ENCODE results near the gene SDF4.

SDF4 gene, protein sequence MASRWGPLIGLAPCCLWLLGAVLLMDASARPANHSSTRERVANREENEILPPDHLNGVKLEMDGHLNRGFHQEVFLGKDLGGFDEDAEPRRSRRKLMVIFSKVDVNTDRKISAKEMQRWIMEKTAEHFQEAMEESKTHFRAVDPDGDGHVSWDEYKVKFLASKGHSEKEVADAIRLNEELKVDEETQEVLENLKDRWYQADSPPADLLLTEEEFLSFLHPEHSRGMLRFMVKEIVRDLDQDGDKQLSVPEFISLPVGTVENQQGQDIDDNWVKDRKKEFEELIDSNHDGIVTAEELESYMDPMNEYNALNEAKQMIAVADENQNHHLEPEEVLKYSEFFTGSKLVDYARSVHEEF

DNA sequence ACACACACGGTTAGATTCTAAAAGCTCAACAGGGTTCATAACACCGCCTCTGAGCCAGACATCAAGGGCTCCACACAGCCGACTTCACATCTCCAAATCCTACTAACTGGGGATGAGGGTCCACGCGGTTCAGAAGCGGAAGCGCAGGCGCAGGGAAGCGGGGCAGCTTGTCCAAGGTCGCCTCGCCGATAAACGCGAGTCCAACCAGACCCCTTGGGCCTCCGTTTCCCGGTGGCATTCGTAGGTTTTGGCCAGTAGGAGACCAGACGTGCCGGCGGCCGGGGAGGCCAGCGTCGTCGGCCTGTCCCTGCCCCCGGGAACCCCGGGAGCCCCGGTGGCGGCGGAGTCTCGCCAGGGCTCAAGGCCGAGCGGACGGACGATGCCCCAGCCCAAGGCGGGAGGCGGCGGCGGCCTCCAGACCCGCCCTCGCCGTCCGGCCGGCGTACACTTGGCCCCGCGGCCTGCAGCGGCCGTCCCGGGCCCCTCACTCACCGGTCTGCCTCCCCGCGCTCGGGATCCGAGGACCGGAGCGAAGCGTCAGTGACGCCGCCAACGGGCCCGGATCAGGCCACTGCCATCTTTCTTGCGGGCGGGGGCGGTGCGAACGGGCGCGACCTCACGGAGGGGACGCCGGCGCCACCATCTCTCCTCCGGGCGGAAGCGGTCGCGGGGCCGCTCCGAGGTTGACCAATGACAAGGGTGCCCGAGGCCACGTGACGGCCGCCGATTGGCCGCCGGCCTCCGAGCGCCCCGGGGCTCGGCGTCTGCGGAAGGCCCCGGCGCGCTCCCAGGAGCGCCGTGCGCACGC is at the start of gene SDF4:
SDF4 (minus strand) TSS at position 602 of the 808 bp plus-strand sequence. CDS start 3,229 bp downstream, outside the sequence.
- peak; percentile 95 for DNase-seq (ENCODE audit: low spot score)

DNA sequence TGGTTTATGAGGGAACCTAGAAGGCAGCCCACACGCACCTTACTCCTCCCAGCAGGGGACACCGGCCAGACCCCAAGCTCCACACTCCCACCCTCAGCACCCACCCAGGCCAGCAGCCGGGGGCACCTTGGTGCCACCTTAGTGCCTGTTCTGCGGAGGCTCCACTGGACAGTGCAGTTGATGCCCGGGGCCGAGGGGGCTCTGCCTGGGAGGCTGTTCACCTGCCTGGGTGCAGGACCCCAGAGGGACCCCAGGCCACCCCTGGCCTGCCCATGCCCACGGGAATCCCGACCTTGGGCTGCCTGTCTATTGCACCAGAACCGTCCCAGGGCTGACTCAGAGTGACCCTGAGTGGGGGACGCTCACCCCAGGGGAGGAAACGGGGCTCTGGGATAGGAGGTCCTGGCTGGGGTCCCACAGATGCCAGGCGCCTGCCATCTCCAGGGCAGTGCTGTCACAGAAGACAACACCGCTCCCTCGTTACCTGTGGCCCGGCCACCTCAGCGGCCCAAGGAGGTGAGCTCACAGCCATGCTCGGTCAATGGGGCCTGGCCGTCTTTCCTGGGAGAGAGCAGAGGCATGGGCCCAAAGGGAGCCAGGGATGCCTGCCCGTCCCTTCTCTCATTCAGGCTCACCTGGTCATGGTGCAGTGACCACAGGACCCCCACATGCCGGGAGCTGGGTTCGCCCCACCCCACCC is 49.1 kb upstream of the SDF4 start:
- DNase-seq (ENCODE audit: low spot score), result no peak

DNA sequence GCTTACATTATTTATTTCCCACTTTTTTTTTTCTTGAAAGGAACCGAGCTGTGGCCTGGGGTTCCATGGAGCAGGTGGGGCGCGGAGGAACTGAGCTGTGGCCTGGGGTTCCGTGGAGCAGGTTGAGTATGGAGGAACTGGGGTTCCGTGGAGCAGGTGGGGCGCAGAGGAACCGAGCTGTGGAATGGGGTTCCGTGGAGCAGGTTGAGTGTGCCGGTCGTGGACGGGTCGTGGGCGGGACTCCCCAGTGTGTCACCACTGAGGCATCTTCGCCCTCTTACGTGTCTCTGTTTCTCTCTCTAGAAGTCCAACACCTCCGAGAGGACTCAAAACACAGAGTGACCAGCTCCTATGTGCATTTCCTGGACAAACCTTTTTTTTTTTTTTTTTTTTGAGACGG is 47.2 kb upstream of the SDF4 start:
- no peak for DNase-seq (ENCODE audit: low spot score)

DNA sequence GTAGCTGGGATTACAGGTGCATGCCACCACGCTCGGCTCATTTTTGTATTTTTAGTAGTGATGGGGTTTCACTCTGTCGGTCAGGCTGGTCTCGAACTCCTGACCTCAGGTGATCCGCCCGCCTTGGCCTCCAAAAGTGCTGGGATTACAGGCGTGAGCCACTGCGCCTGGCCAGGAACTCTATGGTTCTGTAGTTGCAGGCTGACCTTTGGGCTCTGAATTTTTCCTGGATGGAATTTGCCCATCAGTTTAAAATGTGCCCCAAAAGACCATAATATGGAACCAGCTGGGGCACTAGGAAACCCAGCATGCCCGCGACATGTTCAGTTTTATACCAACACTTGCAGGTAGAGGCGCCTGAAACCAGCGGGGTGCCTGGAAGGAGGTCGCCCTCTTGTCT is 46.8 kb upstream of the SDF4 start:
- no peak for DNase-seq (ENCODE audit: low spot score)

DNA sequence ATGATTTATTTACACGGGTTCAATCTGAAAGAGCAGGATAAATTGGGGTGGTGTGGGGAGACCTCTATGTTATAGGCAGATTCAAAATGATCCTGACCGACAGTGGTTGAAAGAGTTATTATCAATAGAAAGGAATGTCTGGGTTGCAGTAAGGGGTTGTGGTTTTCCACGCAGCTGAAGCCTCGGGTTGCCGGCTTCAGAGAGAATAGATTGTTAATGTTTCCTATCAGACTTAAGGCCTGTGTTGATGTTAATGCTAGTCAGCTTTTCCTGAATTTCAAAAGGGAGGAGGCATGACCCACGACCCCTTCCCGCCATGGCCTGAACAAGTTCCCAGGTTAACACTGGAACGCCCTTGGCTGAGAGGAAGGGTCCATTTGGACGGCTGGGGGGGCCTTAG is 44.0 kb upstream of the SDF4 start:
- DNase-seq (ENCODE audit: low spot score), result no peak

DNA sequence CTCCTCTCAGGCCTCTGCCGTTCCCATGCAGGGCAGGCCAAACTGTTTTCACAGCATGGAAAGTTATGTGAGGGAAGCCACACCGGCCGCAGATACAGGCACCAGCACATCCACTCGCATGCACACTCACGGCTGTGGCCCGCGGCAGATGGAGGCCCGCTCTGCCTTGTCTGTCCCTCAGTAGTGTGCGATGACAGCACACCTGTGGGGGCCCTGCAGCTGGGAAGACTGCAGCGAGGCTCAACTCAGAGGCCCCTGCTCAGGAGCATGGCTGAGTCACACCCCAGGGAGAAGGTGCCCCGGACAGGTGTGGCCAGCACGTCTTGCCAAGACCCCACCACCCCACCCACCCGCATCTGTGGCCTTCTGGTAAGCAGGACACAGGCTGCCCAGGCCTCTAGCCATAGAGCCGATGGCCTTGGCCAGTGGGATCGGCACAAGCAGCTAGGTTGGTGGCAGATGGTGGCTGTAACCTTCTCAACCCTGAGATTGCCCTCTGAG is 43.2 kb upstream of the SDF4 start:
- DNase-seq (ENCODE audit: low spot score), result no peak

DNA sequence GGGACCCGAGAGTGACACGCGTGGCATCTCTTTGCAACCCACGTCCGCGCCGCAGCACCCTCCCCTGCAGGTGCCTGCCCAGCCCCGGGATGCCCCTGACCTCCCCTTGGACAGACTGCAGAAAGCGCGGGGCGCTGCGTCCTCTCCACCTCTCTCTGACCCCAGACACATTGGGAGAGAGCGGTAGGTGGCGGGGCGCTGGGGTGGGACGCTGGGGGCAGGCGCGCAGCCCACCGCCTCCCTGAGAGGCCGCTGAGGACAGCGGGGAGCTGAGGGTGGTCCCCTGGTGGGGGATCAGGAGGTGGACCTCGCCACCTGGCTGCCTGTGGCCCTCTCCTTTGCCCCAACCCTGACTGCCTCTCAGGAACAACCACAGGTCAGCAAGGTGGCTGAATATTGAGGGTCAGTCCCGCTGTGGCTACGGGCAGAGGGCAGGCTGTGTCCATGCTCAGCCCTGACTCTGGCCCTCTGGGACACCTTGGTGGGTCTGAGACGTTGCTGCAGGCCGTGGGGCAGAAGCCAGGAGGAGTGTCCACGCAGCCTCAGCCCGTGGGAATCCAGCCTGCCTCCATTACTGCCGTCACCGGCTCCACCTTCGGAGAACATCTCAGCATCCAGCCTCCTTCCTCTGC is 42.6 kb upstream of the SDF4 start:
- no peak for DNase-seq (ENCODE audit: low spot score)

DNA sequence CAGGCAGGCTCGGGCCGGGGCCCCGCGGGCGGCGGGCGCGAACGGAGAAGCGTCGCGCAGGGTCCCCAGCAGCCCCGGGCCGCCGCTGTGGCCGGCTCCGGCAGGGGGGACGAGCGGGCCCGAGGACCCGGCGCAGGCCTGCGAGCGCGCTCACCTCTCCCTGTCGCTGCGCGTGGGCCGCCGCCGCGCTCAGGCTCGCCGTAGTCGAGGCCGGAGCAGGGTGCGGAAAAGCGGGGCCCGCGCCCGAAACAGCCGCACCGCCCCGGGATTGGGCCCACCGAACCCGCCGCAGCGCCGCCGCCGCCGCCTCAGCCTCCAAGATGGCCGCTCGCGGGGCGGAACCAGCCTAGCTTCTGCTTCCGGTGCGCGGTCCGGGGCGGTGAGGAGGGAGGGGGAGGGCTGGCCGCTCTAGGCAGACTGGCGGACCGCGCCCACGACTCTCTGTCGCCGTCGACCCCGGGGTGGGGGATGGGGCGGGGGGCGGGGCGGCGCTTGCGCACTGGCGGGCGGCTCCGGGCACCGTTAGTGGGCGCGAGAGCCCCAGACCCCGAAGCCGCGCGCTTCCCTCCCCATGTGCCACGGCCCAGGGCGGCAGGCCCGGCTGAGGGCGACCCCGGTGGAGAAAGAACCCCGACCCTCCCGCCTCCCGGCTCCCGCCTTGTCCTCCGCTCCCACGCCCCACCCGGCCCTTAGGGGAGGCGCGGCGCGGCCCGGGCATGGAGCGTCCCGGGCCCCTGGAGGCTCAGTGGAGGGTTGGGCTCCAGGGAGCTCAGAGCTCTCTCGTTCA is 41.9 kb upstream of the SDF4 start, which contains the start of gene UBE2J2:
UBE2J2 (minus strand) TSS at position 343 of the 787 bp plus-strand sequence. CDS start 5,862 bp downstream, outside the sequence.
- DNase-seq (ENCODE audit: low spot score), result peak; percentile 96

DNA sequence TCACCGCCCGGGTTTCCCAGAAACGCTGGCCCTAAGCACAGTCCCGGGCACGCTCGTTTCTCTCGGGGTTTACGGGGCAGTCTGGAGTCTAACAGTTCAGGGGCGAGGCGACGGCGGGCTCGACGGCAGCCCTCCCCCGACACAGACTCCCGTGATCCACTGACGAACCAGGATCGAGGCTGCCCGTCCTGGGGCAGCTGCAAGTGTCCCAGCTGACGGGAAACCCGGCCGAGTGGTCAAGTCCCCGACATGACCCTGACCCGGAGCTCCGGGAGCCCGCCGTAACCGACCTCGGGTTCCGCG is 41.4 kb upstream of the SDF4 start:
- no peak for DNase-seq (ENCODE audit: low spot score)

DNA sequence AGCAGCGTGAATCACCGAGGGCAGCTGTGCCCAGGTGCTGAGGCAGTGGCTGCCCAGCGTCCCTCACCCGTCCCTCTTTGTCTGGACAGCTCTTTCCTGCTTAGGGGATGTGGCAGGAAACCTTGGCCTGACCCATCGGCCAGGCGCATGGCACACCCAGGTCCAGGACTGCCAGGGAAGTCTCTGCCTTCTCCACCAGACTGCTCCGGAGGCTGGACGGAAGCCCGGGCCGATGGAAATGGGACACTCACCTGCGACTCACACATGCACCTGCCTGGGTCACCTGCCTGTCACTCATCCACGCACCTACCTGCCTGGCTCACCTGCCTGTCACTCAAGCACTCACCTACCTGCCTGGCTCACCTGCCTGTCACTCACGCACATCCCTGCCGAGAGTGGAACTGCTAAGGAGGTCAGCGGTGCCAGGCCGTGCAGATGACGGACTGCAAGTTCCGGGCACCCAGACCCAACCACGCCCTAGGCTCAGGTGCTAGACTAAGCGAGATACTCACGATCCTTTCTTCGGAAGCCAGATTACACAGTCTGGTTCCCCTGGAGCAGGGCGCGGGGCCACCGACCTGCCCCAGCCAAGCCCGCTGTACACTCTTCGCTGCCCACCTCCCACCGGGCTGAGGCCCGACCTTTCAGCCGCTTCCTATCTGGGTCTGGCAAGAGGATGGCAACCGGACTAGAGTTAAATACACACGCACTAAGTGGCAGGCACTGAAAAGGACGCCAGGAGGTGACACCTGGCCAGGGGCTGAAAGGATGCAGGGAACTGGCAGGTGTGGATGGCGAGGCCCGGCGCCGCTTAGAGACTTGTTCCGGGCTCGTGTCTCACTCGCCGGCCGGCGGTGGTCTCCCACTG is 40.8 kb upstream of the SDF4 start:
- no peak for DNase-seq (ENCODE audit: low spot score)

DNA sequence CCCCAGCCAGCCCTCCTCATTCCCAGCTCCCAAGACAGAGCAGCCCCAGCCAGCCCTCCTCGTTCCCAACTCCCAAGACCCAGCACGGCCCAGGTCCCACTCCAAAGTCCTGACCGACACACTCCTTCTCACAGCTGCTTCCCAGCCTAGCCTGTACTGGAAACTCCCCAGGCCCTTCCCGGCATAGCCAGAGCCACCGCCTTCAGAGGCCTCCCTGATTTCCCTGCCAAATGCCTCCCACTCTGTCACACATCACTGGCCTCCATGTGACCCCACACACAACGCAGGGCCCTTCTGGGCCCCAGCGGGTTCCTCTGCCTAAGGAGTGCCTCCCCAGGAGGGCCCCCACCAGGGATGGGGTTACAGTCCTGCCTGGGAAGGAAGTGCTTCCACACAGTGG is 39.0 kb upstream of the SDF4 start:
- DNase-seq (ENCODE audit: low spot score), result no peak

DNA sequence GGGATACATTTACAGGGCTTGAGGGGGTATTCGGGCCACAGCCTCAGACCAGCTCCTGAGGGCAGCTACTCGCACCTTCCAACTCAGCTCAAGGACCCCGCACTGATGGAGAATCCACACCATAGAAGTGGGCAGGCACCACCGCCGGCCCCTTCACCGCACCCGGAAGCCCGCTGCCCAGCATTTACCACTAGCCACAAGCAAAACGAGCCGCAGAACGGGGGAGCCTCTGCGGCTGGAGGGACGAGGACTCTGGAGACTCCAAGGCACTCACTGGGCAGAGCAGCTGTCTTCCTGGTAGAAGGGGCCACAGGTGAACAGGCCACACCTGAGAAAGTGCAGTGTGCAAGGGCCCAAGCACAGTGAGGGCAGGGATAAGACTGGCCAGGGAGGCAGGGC is 36.5 kb upstream of the SDF4 start:
- no peak for DNase-seq (ENCODE audit: low spot score)

DNA sequence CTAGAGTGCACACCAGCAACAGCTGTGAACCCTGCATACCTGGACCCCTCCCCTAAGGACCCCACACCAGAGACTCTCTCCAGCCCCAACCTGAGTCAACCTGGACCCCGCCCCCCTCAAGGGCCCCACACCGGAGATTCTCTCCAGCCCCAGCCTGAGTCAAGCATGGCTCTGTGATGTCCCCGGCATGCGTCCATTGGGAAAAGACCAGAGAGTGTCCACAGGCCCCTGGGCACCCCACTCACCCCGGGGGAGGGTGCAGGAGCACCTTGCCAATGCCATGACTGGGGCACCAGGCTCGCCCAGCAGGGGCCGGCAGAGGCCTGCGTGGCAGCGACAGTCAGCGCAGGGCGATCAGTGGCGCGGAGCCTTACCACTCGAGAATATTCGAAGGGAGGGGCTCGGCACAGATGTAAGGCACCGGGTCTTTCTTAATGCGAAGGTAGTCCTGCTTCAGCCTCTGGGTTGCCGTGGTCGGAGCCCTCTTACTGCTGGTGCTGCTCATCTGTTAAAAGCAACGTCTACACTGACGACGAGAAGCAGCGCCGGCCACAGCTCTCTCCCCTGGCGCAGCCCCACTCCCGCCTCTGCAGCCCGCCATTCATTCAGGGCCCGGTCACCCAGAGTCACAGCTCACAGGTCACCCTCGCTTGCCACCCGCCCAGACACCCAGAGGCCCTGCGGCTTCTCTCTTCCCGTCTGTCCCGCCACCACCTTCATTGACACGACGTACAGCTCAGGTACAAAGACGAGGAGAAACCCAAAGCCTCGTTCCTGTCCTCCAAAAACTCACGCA is 35.9 kb upstream of the SDF4 start:
- DNase-seq (ENCODE audit: low spot score), result no peak

DNA sequence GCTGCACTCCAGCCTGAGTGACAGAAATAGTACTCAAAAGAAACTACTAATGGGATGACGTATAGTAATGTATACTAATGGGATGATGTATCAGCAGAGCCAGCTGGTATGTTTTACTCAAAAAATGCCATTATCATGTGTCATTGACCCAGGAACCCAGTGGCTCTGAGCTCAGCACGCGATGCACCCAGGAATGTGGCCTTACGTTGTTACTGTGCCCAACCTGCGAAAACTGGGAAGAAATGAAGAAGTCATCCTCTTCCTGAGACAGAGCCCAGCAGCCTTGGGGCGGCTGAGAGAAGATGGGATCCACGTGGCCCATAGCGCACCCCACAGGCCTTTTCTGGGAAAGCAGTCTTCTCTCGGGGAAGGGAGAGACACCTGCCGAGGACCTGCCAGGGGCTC is 33.1 kb upstream of the SDF4 start:
- no peak for DNase-seq (ENCODE audit: low spot score)

DNA sequence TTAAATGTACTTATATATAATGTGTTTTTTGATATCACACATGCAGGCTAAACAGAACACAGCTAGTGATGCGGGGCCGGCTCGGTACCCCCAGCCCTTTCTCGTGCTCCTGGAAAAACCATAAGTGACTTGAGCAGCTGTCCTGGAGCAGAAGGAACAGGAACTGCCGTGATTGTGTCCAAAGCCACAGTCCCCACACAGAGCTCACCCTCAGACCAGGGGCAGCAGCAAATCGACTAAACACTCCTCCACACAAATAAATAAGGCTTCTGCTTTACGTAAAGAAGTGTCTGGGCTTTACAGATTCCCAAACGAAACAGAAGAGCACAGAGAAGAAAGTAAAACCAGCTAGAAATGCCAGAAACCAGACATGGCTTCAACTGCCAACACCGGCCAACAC is 32.2 kb upstream of the SDF4 start:
- no peak for DNase-seq (ENCODE audit: low spot score)

DNA sequence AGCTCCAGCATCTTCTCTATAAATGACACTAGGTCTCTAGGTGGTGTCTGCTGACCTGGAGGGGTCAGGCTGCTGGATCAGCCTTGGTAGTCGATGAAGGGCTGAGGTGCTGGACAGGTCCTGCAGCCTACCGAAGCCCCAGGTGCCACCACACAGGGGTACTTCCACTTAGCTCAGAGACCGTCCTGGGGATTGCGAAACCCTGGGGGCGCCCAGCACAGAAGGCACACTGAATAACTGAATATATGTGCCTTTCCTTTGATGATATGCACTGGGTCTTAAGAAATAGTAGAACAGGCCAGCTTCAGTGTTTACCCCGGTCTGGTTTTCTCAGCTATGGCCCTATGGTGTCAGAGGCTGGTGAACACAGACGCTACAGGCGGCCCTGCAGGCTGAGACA is 31.0 kb upstream of the SDF4 start:
- DNase-seq (ENCODE audit: low spot score), result no peak

DNA sequence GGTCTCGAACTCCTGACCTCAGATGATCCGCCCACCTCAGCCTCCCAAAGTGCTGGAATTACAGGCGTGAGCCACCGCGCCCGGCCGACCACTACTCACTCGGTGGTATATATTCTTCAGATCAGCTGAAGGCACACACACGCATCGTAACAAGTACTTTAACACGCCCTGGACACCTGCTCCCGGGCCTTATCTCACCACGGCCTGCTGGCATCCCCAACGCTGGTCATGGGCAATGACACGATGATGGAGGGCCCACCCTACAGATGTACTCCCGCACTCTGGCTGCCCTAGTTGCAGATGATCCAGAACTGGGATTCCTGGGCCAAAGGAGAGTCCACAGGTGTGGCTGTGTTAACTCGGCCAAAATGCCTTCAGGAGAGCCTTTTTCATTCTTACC is 30.3 kb upstream of the SDF4 start:
- DNase-seq (ENCODE audit: low spot score), result no peak

DNA sequence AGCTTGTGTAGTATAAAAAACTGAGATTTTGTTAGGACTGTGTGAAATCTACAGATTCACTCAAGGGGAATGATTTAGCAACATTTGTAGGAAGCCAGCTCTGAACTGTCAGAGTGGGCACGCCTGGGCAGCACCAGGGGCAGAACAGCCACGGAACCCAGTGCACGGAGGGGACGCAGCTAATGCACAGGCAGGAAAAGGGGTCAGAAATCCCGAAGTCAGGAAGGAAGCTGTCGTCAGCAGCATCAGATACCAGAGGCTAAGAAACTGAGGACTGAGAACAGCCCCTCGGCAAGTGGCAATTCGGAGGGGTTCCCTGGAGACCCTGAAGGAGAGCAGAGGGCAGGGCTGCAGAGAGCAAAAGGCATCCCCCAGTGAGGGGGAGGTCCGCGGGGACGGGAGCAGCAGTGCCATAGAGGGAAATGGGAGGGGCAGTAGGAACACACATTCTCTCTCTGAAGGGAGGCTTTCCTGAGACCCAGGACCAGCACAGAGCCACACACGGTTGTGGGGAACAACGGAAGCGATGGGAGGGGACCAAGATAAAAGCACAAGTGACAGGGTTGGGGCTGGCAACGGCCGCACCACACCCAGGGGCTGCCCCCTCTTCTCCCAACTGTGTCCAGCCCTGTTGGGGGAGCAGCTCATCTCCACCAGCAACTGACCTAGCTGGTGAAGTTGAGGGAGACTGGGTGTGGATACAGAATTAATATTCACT is 29.2 kb upstream of the SDF4 start:
- no peak for DNase-seq (ENCODE audit: low spot score)
